ENCODE data around the gene SRRM4. TPM values are rescaled to one million over a fixed set of nuclear protein-coding genes. Genes with fewer than 3 reads are reported as not detected.

The SRRM4 gene
- total and polyA plus RNA-seq, 9 donors: 0.02 TPM; not detected in 6

DNA sequence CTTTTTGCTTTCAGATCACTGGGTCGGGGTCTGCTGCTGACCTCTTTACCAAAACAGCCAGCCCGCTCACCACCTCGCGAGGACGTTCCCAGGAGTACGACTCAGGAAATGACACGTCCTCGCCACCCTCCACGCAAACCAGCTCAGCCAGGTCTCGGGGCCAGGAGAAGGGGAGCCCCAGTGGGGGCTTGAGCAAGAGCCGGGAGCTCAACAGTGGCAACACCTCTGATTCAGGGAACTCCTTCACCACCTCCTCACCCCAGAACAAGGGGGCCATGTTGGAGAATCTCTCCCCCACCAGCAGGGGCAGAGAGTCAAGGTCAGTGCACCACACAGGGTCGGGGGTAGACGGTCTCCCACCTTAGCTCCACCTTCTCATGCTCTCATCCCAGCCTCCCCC lies 164.0 kb downstream of the SRRM4 start:
- Histone ChIP-seq H3K27me3 (no peaks in the 10 kb centered on the region), H3K4me1 (ENCODE audit: insufficient read depth) (no peaks in the 10 kb centered on the region), H3K27ac (no peak overlapping the region), H3K9me3 (no peaks in the 10 kb centered on the region), H3K36me3 (no peaks in the 10 kb centered on the region), H3K4me3 (no peak overlapping the region)
- 41 to 62% (median 55%) methylated on average over 13 of the region's 13 CpGs for WGBS, 3 donors
- no peak for DNase-seq
- intact Hi-C loops (cut with DNase I): no loop called here
- TF ChIP-seq, protein P1, sequence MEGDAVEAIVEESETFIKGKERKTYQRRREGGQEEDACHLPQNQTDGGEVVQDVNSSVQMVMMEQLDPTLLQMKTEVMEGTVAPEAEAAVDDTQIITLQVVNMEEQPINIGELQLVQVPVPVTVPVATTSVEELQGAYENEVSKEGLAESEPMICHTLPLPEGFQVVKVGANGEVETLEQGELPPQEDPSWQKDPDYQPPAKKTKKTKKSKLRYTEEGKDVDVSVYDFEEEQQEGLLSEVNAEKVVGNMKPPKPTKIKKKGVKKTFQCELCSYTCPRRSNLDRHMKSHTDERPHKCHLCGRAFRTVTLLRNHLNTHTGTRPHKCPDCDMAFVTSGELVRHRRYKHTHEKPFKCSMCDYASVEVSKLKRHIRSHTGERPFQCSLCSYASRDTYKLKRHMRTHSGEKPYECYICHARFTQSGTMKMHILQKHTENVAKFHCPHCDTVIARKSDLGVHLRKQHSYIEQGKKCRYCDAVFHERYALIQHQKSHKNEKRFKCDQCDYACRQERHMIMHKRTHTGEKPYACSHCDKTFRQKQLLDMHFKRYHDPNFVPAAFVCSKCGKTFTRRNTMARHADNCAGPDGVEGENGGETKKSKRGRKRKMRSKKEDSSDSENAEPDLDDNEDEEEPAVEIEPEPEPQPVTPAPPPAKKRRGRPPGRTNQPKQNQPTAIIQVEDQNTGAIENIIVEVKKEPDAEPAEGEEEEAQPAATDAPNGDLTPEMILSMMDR (IDR thresholded peaks at IDR 0.05): no peak
- no peak for TF ChIP-seq EP300 (IDR thresholded peaks at IDR 0.05)
- no peak for TF ChIP-seq POLR2A (IDR thresholded peaks at IDR 0.05)

DNA sequence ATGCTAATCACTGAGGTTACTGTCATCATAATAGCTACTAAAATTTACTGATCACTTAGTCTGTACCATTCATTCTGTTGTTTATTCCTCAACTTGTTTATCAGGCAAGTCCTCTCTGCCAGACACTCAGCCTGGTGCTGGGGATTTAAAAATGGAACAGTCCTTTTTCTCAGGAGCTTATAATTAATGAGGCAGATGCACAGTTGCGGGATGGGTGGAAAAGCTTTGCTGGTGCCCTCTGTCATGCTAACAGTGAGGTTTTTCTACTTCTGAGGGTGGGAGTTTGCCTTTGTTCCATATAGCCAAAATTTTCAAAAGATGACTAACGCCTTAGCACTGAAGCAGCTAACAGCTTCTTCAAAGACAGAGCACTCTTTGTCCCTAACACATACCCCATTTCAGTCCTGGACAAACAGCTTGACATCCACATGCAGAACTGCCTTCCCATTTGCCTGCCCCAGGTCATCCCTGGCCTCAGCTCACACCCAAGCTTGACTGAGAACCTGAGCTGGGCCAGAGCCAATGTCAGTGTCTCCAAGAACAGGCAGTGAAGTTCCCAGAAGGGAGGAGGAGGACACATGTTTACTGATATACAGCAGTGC lies 166.6 kb downstream of the SRRM4 start:
- TF ChIP-seq POLR2A (IDR thresholded peaks at IDR 0.05): no peak
- TF ChIP-seq, protein P1 (IDR thresholded peaks at IDR 0.05): no peak
- TF ChIP-seq EP300 (IDR thresholded peaks at IDR 0.05): no peak
- DNase-seq: no peak
- no peaks in the 10 kb centered on the region for H3K9me3 ChIP-seq
- no peaks in the 10 kb centered on the region for H3K4me1 ChIP-seq (ENCODE audit: insufficient read depth)
- H3K4me3 ChIP-seq: no peak overlapping the region
- H3K36me3 ChIP-seq: no peaks in the 10 kb centered on the region
- H3K27ac ChIP-seq: no peak overlapping the region
- H3K27me3 ChIP-seq: no peaks in the 10 kb centered on the region
- 16 to 49% (median 32%) methylated on average over 2 of the region's 2 CpGs for WGBS, 3 donors
- intact Hi-C loops (cut with DNase I): no loop called here

DNA sequence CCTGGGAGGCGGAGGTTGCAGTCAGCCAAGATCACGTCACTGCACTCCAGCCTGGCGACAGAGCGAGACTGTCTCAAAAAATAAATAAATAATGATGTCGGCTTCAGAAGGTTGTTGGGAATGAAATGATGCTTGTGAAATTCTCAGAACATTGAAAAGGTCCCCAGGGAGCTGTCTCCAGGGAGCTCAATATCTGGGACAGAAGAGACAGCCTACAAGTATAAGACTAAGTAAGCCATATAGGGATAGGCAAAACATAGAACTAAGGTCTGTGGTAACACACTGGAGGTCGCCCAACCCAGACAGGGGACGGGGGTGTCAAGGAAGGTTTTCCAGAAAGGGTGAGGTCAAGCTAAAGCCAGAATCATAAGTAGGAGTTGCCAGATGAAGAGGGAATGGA lies 167.9 kb downstream of the SRRM4 start:
- Histone ChIP-seq H3K27me3 (no peaks in the 10 kb centered on the region), H3K4me3 (no peak overlapping the region), H3K4me1 (ENCODE audit: insufficient read depth) (peaks cover 2% of the 10 kb centered on the region), H3K9me3 (no peaks in the 10 kb centered on the region), H3K36me3 (no peaks in the 10 kb centered on the region), H3K27ac (no peak overlapping the region)
- WGBS, 3 donors: 79 to 90% (median 89%) methylated on average over 7 of the region's 7 CpGs
- intact Hi-C loops (cut with DNase I): no loop called here
- DNase-seq: no peak
- TF ChIP-seq EP300 (IDR thresholded peaks at IDR 0.05): no peak
- TF ChIP-seq POLR2A (IDR thresholded peaks at IDR 0.05): no peak
- TF ChIP-seq, protein P1 (IDR thresholded peaks at IDR 0.05): no peak

DNA sequence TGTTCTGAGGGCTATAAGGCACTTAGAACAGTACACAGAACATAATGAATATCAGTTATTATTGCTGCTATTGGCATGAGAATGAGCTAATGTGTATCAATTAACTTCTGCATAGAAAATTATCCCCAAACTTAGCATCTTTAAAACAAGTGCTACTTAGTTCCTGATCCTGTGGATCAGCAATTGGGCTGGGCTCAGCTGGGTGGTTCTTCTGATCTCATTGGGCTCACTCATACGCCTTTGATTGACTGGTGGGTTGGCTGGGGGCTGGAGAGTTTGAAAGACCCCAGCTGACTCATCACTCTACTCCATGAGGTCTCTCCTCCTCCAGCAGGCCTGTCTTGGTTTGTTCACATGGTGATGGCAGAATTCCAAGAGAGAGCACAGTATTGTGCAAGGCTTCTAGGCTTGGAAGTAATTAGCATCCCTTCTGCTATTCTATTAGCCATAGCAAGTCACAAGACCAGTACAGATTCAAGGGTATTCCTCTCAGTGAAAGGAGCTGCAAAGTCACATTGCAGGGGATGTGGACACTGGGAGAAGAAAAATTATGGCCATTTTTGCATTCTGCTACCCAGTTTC lies 170.2 kb downstream of the SRRM4 start:
- DNase-seq: no peak
- no peaks in the 10 kb centered on the region for H3K27me3 ChIP-seq
- TF ChIP-seq, protein P1 (IDR thresholded peaks at IDR 0.05): no peak
- TF ChIP-seq POLR2A (IDR thresholded peaks at IDR 0.05) (no peak), EP300 (IDR thresholded peaks at IDR 0.05) (no peak)
- 82 to 93% (median 88%) methylated on average over 1 of the region's 1 CpG for WGBS, 3 donors
- no peaks in the 10 kb centered on the region for H3K9me3 ChIP-seq
- H3K4me3 ChIP-seq: no peak overlapping the region
- intact Hi-C loops (cut with DNase I): no loop called here
- H3K27ac ChIP-seq: no peak overlapping the region
- H3K36me3 ChIP-seq: no peaks in the 10 kb centered on the region
- H3K4me1 ChIP-seq (ENCODE audit: insufficient read depth): peaks cover 2% of the 10 kb centered on the region
